Keratinocyte (primary cell): ENCODE data around the gene IFT43.

Source experiments
- CTCF ChIP-seq, 3 experiments: IDR thresholded peaks in 1 of 3; conservative IDR thresholded peaks in 1 of 3; optimal IDR thresholded peaks in 1 of 3; 2 replicates in 2 of 3; 3 replicates in 1 of 3; pipeline versions ENCODE3 to v1.5.1; 2011; ENCODE audit warnings: low read length in 3 of 3, mild to moderate bottlenecking in 3 of 3, moderate library complexity in 2 of 3, control low read depth in 1 of 3, inconsistent platforms in 1 of 3; ENCODE audit not compliant: insufficient read depth in 2 of 3; ENCODE audit errors: extremely low read depth in 1 of 3
- EZH2 ChIP-seq: IDR thresholded peaks from one replicate; pipeline ENCODE4 v1.6.1; 2012; ENCODE audit warnings: inconsistent platforms, mild to moderate bottlenecking, low read length, moderate library complexity

- no peak for TF ChIP-seq EZH2
- TF ChIP-seq CTCF (optimal IDR thresholded peaks at IDR 0.05 in 1 of 3, IDR thresholded peaks at IDR 0.05 in 1 of 3, conservative IDR thresholded peaks at IDR 0.05 in 1 of 3; ENCODE audit: extremely low read depth in 1 of 3, insufficient read depth in 2 of 3, low read length in 3 of 3): no peak
Observed at GRCh38 chr14:75987201-75987970, 1.8 kb downstream of the IFT43 start.
